OCI-LY1 (cell line): ENCODE measurements around the gene MCM8.

ENCODE experiments used
- H2AFZ ChIP-seq: fragments of 200-600 bp; sonication (generic), shearing (Covaris generic); 2 replicates; pipeline ENCODE4 v1.6.0; 2014; ENCODE audit warnings: antibody characterized with exemption, mild to moderate bottlenecking, low read length
- H3F3A ChIP-seq: fragments of 200-600 bp; sonication (generic), shearing (Covaris generic); 2 replicates; pipeline ENCODE4 v1.6.0; 2014; ENCODE audit warnings: mild to moderate bottlenecking, antibody characterized with exemption, low read length, moderate library complexity; ENCODE audit not compliant: insufficient read depth
- H3K27ac ChIP-seq: fragments of 200-600 bp; sonication (generic); 2 replicates; pipeline ENCODE4 v1.5.1; 2014; ENCODE audit warnings: low read length, mixed run types, mild to moderate bottlenecking, low read depth; ENCODE audit not compliant: poor library complexity, severe bottlenecking
- H3K27me3 ChIP-seq: fragments of 200-600 bp; sonication (generic); 2 replicates; pipeline ENCODE4 v1.6.0; 2014; ENCODE audit warnings: antibody characterized with exemption, mild to moderate bottlenecking, low read length, moderate library complexity; ENCODE audit not compliant: insufficient read depth
- H3K36me3 ChIP-seq: fragments of 200-600 bp; sonication (generic); 2 replicates; pipeline ENCODE4 v1.6.1; 2014; ENCODE audit warnings: mild to moderate bottlenecking, antibody characterized with exemption, low read length, moderate library complexity, mixed read lengths; ENCODE audit not compliant: insufficient read depth
- H3K4me1 ChIP-seq: fragments of 200-600 bp; sonication (generic); 2 replicates; pipeline ENCODE4 v1.5.1; 2014; ENCODE audit warnings: mild to moderate bottlenecking, low read length, moderate library complexity; ENCODE audit not compliant: insufficient read depth, severe bottlenecking
- H3K4me2 ChIP-seq: fragments of 200-600 bp; sonication (generic), shearing (Covaris generic); 2 replicates; pipeline ENCODE4 v1.6.1; 2014; ENCODE audit warnings: low read length
- H3K4me3 ChIP-seq: fragments of 200-600 bp; sonication (generic); 2 replicates; pipeline ENCODE4 v1.5.1; 2014; ENCODE audit warnings: low read length, low read depth, mild to moderate bottlenecking, mixed read lengths; ENCODE audit not compliant: poor library complexity, severe bottlenecking
- H3K79me2 ChIP-seq: fragments of 200-600 bp; shearing (Covaris generic); 2 replicates; pipeline ENCODE4 v1.6.1; 2016; ENCODE audit warnings: mixed run types, low read length, mixed read lengths; ENCODE audit not compliant: insufficient read depth
- H3K9ac ChIP-seq: fragments of 200-600 bp; sonication (generic), shearing (Covaris generic); 2 replicates; pipeline ENCODE4 v1.6.1; 2014; ENCODE audit warnings: mild to moderate bottlenecking, low read length, mixed read lengths
- H3K9me2 ChIP-seq: fragments of 200-600 bp; sonication (generic), shearing (Covaris generic); 2 replicates; pipeline ENCODE4 v1.6.1; 2014; ENCODE audit warnings: low read depth, mild to moderate bottlenecking, low read length, mixed read lengths
- H3K9me3 ChIP-seq: fragments of 200-600 bp; shearing (Covaris generic); 2 replicates; pipeline ENCODE4 v1.6.1; 2014; ENCODE audit warnings: low read length, mixed read lengths
- H4K20me1 ChIP-seq: fragments of 200-600 bp; sonication (generic), shearing (Covaris generic); 2 replicates; pipeline ENCODE4 v1.6.0; 2016; ENCODE audit warnings: mild to moderate bottlenecking, low read length; ENCODE audit not compliant: insufficient read depth
- CTCF ChIP-seq: fragments of 200-600 bp; sonication (generic), shearing (Covaris generic); IDR thresholded peaks from 2 replicates; pipeline ENCODE4 v1.5.1; 2017; ENCODE audit warnings: mild to moderate bottlenecking, antibody characterized with exemption, low read length, moderate library complexity, mixed read lengths
- EZH2 ChIP-seq: fragments of 200-600 bp; sonication (generic), shearing (Covaris generic); IDR thresholded peaks from 2 replicates; pipeline ENCODE4 v1.8.0; 2017; ENCODE audit warnings: borderline replicate concordance, mixed run types, mild to moderate bottlenecking, antibody characterized with exemption, low read length, moderate library complexity, mixed read lengths

Gene MCM8

GRCh38 chr20:6040958-6041807, 90.7 kb downstream of the MCM8 start:
- Histone ChIP-seq H3K4me3 (no peak overlapping the region), H3K9ac (no peak overlapping the region), H3K9me2 (no peaks in the 10 kb centered on the region), H4K20me1 (no peaks in the 10 kb centered on the region), H2AFZ (no peak overlapping the region), H3K4me1 (no peaks in the 10 kb centered on the region), H3K27ac (no peak overlapping the region), H3K9me3 (no peaks in the 10 kb centered on the region), H3F3A (no peaks in the 10 kb centered on the region), H3K79me2 (no peaks in the 10 kb centered on the region), H3K4me2 (no peak overlapping the region), H3K27me3 (no peaks in the 10 kb centered on the region), H3K36me3 (peaks cover 43% of the 10 kb centered on the region)
- TF ChIP-seq CTCF (no peak), EZH2 (no peak)

- H3K9me2 ChIP-seq = no peaks in the 10 kb centered on the region
- H3F3A ChIP-seq = no peaks in the 10 kb centered on the region
- H2AFZ ChIP-seq = no peak overlapping the region
- no peaks in the 10 kb centered on the region for H3K27me3 ChIP-seq
- no peak overlapping the region for H3K4me3 ChIP-seq
- TF ChIP-seq CTCF = no peak
- TF ChIP-seq EZH2 = no peak
- H3K9ac ChIP-seq = no peak overlapping the region
- no peak overlapping the region for H3K4me2 ChIP-seq
- H4K20me1 ChIP-seq = no peaks in the 10 kb centered on the region
- peaks cover 36% of the 10 kb centered on the region for H3K36me3 ChIP-seq
- H3K9me3 ChIP-seq = no peaks in the 10 kb centered on the region
- no peaks in the 10 kb centered on the region for H3K4me1 ChIP-seq
- no peaks in the 10 kb centered on the region for H3K79me2 ChIP-seq
- no peak overlapping the region for H3K27ac ChIP-seq
Observed at GRCh38 chr20:6041808-6042265, 91.4 kb downstream of the MCM8 start.

GRCh38 chr20:6044115-6044514, 93.7 kb downstream of the MCM8 start:
- Histone ChIP-seq H2AFZ (no peak overlapping the region), H4K20me1 (no peaks in the 10 kb centered on the region), H3K4me2 (no peak overlapping the region), H3K4me3 (no peak overlapping the region), H3K27ac (no peak overlapping the region), H3K9me2 (no peaks in the 10 kb centered on the region), H3K9ac (no peak overlapping the region), H3F3A (no peaks in the 10 kb centered on the region), H3K9me3 (no peaks in the 10 kb centered on the region), H3K4me1 (no peaks in the 10 kb centered on the region), H3K36me3 (peaks cover 15% of the 10 kb centered on the region), H3K27me3 (no peaks in the 10 kb centered on the region; the same call in 1 of the 2 replicates), H3K79me2 (no peaks in the 10 kb centered on the region)
- TF ChIP-seq EZH2 = no peak
- no peak for TF ChIP-seq CTCF
